H1 (cell line): Measurements from ENCODE around the gene SHTN1. TPM values are rescaled to one million over a fixed set of nuclear protein-coding genes. Genes with fewer than 3 reads are reported as not detected.

Experiments used
- CTCF ChIA-PET: fragments of 300-600 bp; sonication (Branson Sonifier 250); formaldehyde crosslinking; loops from one replicate; lab custom pipeline; 2021; ENCODE audit not compliant: partially characterized antibody; lab: Charles Lee
- POLR2A ChIA-PET: fragments of 300-600 bp; sonication (Branson Sonifier 250); formaldehyde crosslinking; loops from one replicate; lab custom pipeline; 2021; ENCODE audit warnings: inconsistent platforms; ENCODE audit not compliant: partially characterized antibody; lab: Charles Lee
- DNase-seq, 2 experiments: peaks; one replicate each; pipeline versions ENCODE4 v3.0.0 to v3.0.0-alpha.2; 2010 to 2022; ENCODE audit warnings: low spot score in 2 of 2, low read depth in 1 of 2, mixed read lengths in 1 of 2
- FAIRE-seq: peaks from 2 replicates; lab custom pipeline; 2011; peaks lifted over from hg19 to GRCh38; lab: Jason Lieb, UNC
- H2AFZ ChIP-seq: 2 replicates; pipeline ENCODE4 v1.8.1; 2012; ENCODE audit warnings: low read length, inconsistent platforms
- H2AK5ac ChIP-seq: 2 replicates; pipeline ENCODE4 v1.6.1; 2013; ENCODE audit warnings: low read depth, low read length
- H2BK120ac ChIP-seq: replicated peaks from 2 replicates; pipeline ENCODE3; 2013; ENCODE audit warnings: low read depth, low read length, inconsistent platforms
- H2BK12ac ChIP-seq: 2 replicates; pipeline ENCODE4 v1.6.1; 2013; ENCODE audit warnings: low read depth, low read length
- H2BK15ac ChIP-seq: 2 replicates; pipeline ENCODE4 v1.6.1; 2013; ENCODE audit warnings: low read length
- H2BK20ac ChIP-seq: 2 replicates; pipeline ENCODE4 v1.6.1; 2013; ENCODE audit warnings: low read length
- H2BK5ac ChIP-seq: 2 replicates; pipeline ENCODE4 v1.6.1; 2013; ENCODE audit warnings: low read depth, low read length
- H3K14ac ChIP-seq: 2 replicates; pipeline ENCODE4 v1.6.1; 2013; ENCODE audit warnings: inconsistent platforms; ENCODE audit not compliant: insufficient read length
- H3K18ac ChIP-seq: 2 replicates; pipeline ENCODE4 v1.6.1; 2013; ENCODE audit warnings: low read length; ENCODE audit errors: extremely low read depth
- H3K23ac ChIP-seq: 2 replicates; pipeline ENCODE4 v1.6.1; 2013; ENCODE audit warnings: inconsistent platforms; ENCODE audit not compliant: insufficient read length
- H3K23me2 ChIP-seq: 2 replicates; pipeline ENCODE4 v1.6.1; 2013; ENCODE audit warnings: low read depth, low read length
- H3K27ac ChIP-seq: 2 replicates; pipeline ENCODE4 v1.6.1; 2011; ENCODE audit warnings: low read depth, low read length, inconsistent platforms
- H3K27me3 ChIP-seq, 4 experiments: replicated peaks in 1 of 4; 1 replicate in 1 of 4; 2 replicates in 3 of 4; pipeline versions ENCODE4 v1.6.1 to v1.8.1; 2011 to 2013; ENCODE audit warnings: low read length in 3 of 4, mild to moderate bottlenecking in 3 of 4, inconsistent platforms in 2 of 4, mixed read lengths in 2 of 4, moderate library complexity in 1 of 4; ENCODE audit not compliant: control insufficient read depth in 3 of 4, insufficient read depth in 3 of 4; ENCODE audit errors: extremely low read depth in 1 of 4
- H3K36me3 ChIP-seq, 4 experiments: 2 replicates each; pipeline versions ENCODE4 v1.6.1 to v1.8.1; 2011 to 2013; ENCODE audit warnings: mild to moderate bottlenecking in 4 of 4, low read length in 3 of 4, moderate library complexity in 2 of 4, control low read depth in 1 of 4, inconsistent platforms in 1 of 4; ENCODE audit not compliant: insufficient read depth in 4 of 4, control insufficient read depth in 2 of 4
- H3K4ac ChIP-seq: replicated peaks from 2 replicates; pipeline ENCODE3; 2013; ENCODE audit warnings: low read length, low read depth, mixed read lengths, inconsistent platforms; ENCODE audit not compliant: insufficient read length
- H3K4me1 ChIP-seq, 4 experiments: replicated peaks in 1 of 4; 1 replicate in 1 of 4; 2 replicates in 3 of 4; pipeline versions ENCODE4 v1.6.1 to v1.8.1; 2011 to 2013; ENCODE audit warnings: low read length in 3 of 4, inconsistent platforms in 2 of 4, mixed read lengths in 1 of 4; ENCODE audit not compliant: insufficient read depth in 4 of 4, control insufficient read depth in 3 of 4
- H3K4me2 ChIP-seq, 2 experiments: 2 replicates each; pipeline versions ENCODE4 v1.6.1 to v1.8.1; 2011 to 2013; ENCODE audit warnings: low read depth in 2 of 2, low read length in 2 of 2, control low read depth in 1 of 2, inconsistent platforms in 1 of 2, mild to moderate bottlenecking in 1 of 2; ENCODE audit not compliant: insufficient read depth in 1 of 2
- H3K4me3 ChIP-seq, 4 experiments: fragments of 200-600, 300-600 bp in 1 of 4; sonication (generic), shearing (Covaris generic), sonication (Bioruptor Twin) in 1 of 4; 2 replicates each; pipeline versions ENCODE4 v1.5.1 to v1.8.1; 2011 to 2016; ENCODE audit warnings: low read length in 4 of 4, low read depth in 3 of 4, control low read depth in 2 of 4, inconsistent platforms in 2 of 4, mild to moderate bottlenecking in 2 of 4, mixed read lengths in 1 of 4, moderate library complexity in 1 of 4; ENCODE audit not compliant: insufficient read depth in 2 of 4; ENCODE audit errors: extremely low read depth in 1 of 4
- H3K56ac ChIP-seq: replicated peaks from 2 replicates; pipeline ENCODE3; 2013; ENCODE audit warnings: low read depth, mild to moderate bottlenecking, mixed read lengths, low read length, inconsistent platforms; ENCODE audit not compliant: insufficient read length
- H3K79me1 ChIP-seq: 2 replicates; pipeline ENCODE4 v1.6.1; 2013; ENCODE audit warnings: low read depth, low read length, control low read depth
- H3K79me2 ChIP-seq, 2 experiments: 2 replicates each; pipeline versions ENCODE4 v1.6.1 to v1.8.1; 2012 to 2013; ENCODE audit warnings: low read length in 2 of 2, mild to moderate bottlenecking in 2 of 2, inconsistent platforms in 1 of 2; ENCODE audit not compliant: insufficient read depth in 2 of 2, control insufficient read depth in 1 of 2
- H3K9ac ChIP-seq, 4 experiments: replicated peaks in 1 of 4; 1 replicate in 1 of 4; 2 replicates in 3 of 4; pipeline versions ENCODE4 v1.6.1 to v1.8.1; 2011 to 2013; ENCODE audit warnings: low read depth in 3 of 4, low read length in 3 of 4, control low read depth in 2 of 4, mild to moderate bottlenecking in 2 of 4, moderate library complexity in 2 of 4, inconsistent platforms in 1 of 4; ENCODE audit errors: extremely low read depth in 1 of 4
- H3K9me3 ChIP-seq, 2 experiments: 2 replicates each; pipeline versions ENCODE4 v1.6.1 to v1.8.1; 2012 to 2013; ENCODE audit warnings: mild to moderate bottlenecking in 2 of 2, moderate library complexity in 2 of 2, control low read depth in 1 of 2, inconsistent platforms in 1 of 2, low read depth in 1 of 2, low read length in 1 of 2, mixed read lengths in 1 of 2; ENCODE audit not compliant: insufficient read depth in 2 of 2
- H4K20me1 ChIP-seq, 2 experiments: replicated peaks in 1 of 2; 2 replicates each; pipeline versions ENCODE3 to v1.8.1; 2011 to 2013; ENCODE audit warnings: inconsistent platforms in 2 of 2, low read length in 2 of 2, mild to moderate bottlenecking in 1 of 2; ENCODE audit not compliant: insufficient read depth in 2 of 2, control insufficient read depth in 1 of 2
- H4K5ac ChIP-seq: 2 replicates; pipeline ENCODE4 v1.6.1; 2013; ENCODE audit warnings: low read length, low read depth, mixed read lengths, inconsistent platforms; ENCODE audit not compliant: insufficient read length
- H4K8ac ChIP-seq: 2 replicates; pipeline ENCODE4 v1.8.0; 2013; ENCODE audit warnings: mild to moderate bottlenecking, moderate library complexity, low read length, inconsistent platforms; ENCODE audit not compliant: insufficient read depth; ENCODE audit errors: extremely low read depth
- H4K91ac ChIP-seq: replicated peaks from 2 replicates; pipeline ENCODE3; 2013; ENCODE audit warnings: low read length, mixed read lengths, inconsistent platforms; ENCODE audit not compliant: insufficient read length
- BACH1 ChIP-seq: IDR thresholded peaks from 2 replicates; pipeline ENCODE4 v1.6.1; 2012; ENCODE audit warnings: low read length, improper control_type of control experiment
- CHD1 ChIP-seq: IDR thresholded peaks from 2 replicates; pipeline ENCODE4 v1.6.1; 2012; ENCODE audit warnings: low read depth, low read length, improper control_type of control experiment
- CHD2 ChIP-seq: IDR thresholded peaks from 2 replicates; pipeline ENCODE4 v1.6.1; 2012; ENCODE audit warnings: low read length, improper control_type of control experiment
- EZH2 ChIP-seq: fragments of 200-600 bp; sonication (generic); IDR thresholded peaks from 2 replicates; pipeline ENCODE4 v1.7.1; 2012; ENCODE audit warnings: low read depth, mild to moderate bottlenecking, moderate library complexity, low read length, inconsistent platforms; ENCODE audit not compliant: severe bottlenecking
- JUND ChIP-seq: IDR thresholded peaks from 2 replicates; pipeline ENCODE4 v1.6.1; 2011; ENCODE audit warnings: mild to moderate bottlenecking, improper control_type of control experiment, low read length
- MAFK ChIP-seq: IDR thresholded peaks from 2 replicates; pipeline ENCODE4 v1.6.1; 2012; ENCODE audit warnings: low read depth, mild to moderate bottlenecking, improper control_type of control experiment, low read length
- POLR2AphosphoS5 ChIP-seq: IDR thresholded peaks from 2 replicates; pipeline ENCODE4 v1.6.1; 2011; ENCODE audit warnings: low read depth, low read length
- RBBP5 ChIP-seq: IDR thresholded peaks from 2 replicates; pipeline ENCODE4 v1.7.1; 2012; ENCODE audit warnings: low read depth, mild to moderate bottlenecking, inconsistent platforms, low read length, moderate library complexity, borderline replicate concordance
- SIX5 ChIP-seq: IDR thresholded peaks from 2 replicates; pipeline ENCODE4 v1.6.1; 2011; ENCODE audit warnings: mild to moderate bottlenecking, low read depth, low read length
- TAF7 ChIP-seq: optimal IDR thresholded peaks from 2 replicates; pipeline ENCODE3; 2011; ENCODE audit warnings: low read depth, mild to moderate bottlenecking, inconsistent platforms, low read length, moderate library complexity, borderline replicate concordance
- WGBS, 2 experiments: shearing (Covaris generic) in 1 of 2; methylation state at CpG; one replicate each; pipeline versions ENCODE4 v1.1.6 to v1.1.7; 2013 to 2015; ENCODE audit warnings: low lambda C conversion rate in 2 of 2, mixed read lengths in 2 of 2, inconsistent platforms in 1 of 2, low coverage in 1 of 2, missing lambda C conversion rate in 1 of 2; ENCODE audit not compliant: insufficient replicate concordance in 2 of 2, insufficient coverage in 1 of 2, insufficient read length in 1 of 2; ENCODE audit errors: extremely low coverage in 1 of 2, missing lambda C conversion rate in 1 of 2; 5-methylcytosine and 5-hydroxymethylcytosine counted together
- polyA plus RNA-seq, 7 experiments: library from polyadenylated mRNA; depleted of rRNA in 3 of 7; stranded (reverse) in 5 of 7; unstranded in 2 of 7; fragments of >200 nt in 5 of 7; fragments of 200-250 nt in 2 of 7; gene quantifications; 1 replicate in 5 of 7; 2 replicates in 1 of 7; 4 replicates in 1 of 7; pipeline versions ENCODE4 v1.2.1 to v1.2.3, GENCODE V29; 2011 to 2013; ENCODE audit warnings: missing spikeins in 2 of 7, mixed read lengths in 2 of 7
- total RNA-seq: library from RNA; stranded (reverse); fragmentation: NEBNext Ultra II Directional; extraction: Animal tissue kit (Norgen Biotek cat#: 25700); gene quantifications from 2 replicates; pipeline ENCODE4 v1.2.1, GENCODE V29; 2021
- TF ChIP-seq, protein P1 (sequence below), 3 experiments: IDR thresholded peaks; 1 replicate in 2 of 3; 2 replicates in 1 of 3; pipeline versions ENCODE4 v1.5.1 to v1.6.1; 2011; ENCODE audit warnings: low read length in 3 of 3, mild to moderate bottlenecking in 3 of 3, inconsistent platforms in 2 of 3, low read depth in 1 of 3, moderate library complexity in 1 of 3; ENCODE audit not compliant: insufficient read depth in 1 of 3; ENCODE audit errors: control extremely low read depth in 1 of 3
- TF ChIP-seq, protein P2 (sequence below): IDR thresholded peaks from 2 replicates; pipeline ENCODE4 v1.6.1; 2012; ENCODE audit warnings: inconsistent platforms

SHTN1 gene
- total and polyA plus RNA-seq, 2 of the 8 experiments (the other 6 are each of a cell fraction or from before 2014, with no cell fraction given): 3.3 to 12.7 TPM

DNA sequence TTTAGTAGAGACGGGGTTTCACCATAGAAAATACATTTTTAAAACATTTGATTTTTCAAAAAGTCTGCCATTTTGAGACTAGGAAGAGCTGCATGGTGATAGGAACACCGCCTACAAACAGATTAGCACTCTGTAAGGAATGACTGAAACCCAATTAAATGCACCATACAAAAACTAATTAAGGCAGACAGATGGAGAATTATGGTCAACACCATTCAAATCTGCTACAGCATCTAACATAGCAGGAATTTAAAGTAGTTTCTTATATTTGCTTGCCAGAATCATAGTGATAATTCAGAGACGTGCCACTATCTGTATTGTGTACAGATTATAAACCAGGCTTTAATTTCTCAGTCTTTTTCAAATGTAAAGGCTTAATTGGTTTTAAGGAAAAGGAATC lies 87.5 kb downstream of the SHTN1 start:
- no peak overlapping the region for H4K91ac ChIP-seq
- no peak overlapping the region for H3K4me3 ChIP-seq
- no peak overlapping the region for H3K4ac ChIP-seq
- FAIRE-seq: no peak
- no peak overlapping the region for H4K5ac ChIP-seq
- no peaks in the 10 kb centered on the region for H3K79me2 ChIP-seq
- no peak overlapping the region for H3K4me2 ChIP-seq
- H3K9me3 ChIP-seq: no peaks in the 10 kb centered on the region
- H3K23ac ChIP-seq: no peak overlapping the region
- 0 out of 7 replicates have a peak, but pooled peaks cover 0 to 2% (median 0%) of the 10 kb centered on the region in 4 experiments for H3K4me1 ChIP-seq
- H3K56ac ChIP-seq: no peak overlapping the region
- H2AFZ ChIP-seq: no peak overlapping the region
- H3K79me1 ChIP-seq: no peaks in the 10 kb centered on the region
- H3K23me2 ChIP-seq: no peaks in the 10 kb centered on the region
- no peak overlapping the region for H3K18ac ChIP-seq
- WGBS, 2 experiments: 86% methylated on average over 3 of the region's 3 CpGs; no CpG with 5 or more reads in 1 of the 2 experiments
- no peak overlapping the region for H3K9ac ChIP-seq
- no peak for DNase-seq
- H4K8ac ChIP-seq: no peak overlapping the region
- H3K27me3 ChIP-seq: no peaks in the 10 kb centered on the region
- POLR2A ChIA-PET: no interaction called here
- no peak overlapping the region for H2BK12ac ChIP-seq
- no peak overlapping the region for H2BK120ac ChIP-seq
- no peaks in the 10 kb centered on the region for H4K20me1 ChIP-seq
- no peak overlapping the region for H2BK5ac ChIP-seq
- CTCF ChIA-PET: interaction anchor here (0.6 to 1.9 kb wide), 2 partner anchors 115 to 121 kb away, joined by 3 read pairs; no protein-coding TSS in a partner anchor
- peaks cover 0 to 9% (median 0%) of the 10 kb centered on the region in 4 experiments; a peak in 2 of 8 replicates for H3K36me3 ChIP-seq
- H2AK5ac ChIP-seq: no peak overlapping the region
- H2BK20ac ChIP-seq: no peak overlapping the region
- H3K27ac ChIP-seq: no peak overlapping the region
- no peak overlapping the region for H2BK15ac ChIP-seq
- no peak overlapping the region for H3K14ac ChIP-seq
- no peak for TF ChIP-seq JUND
- TF ChIP-seq EZH2: no peak
- no peak for TF ChIP-seq RBBP5
- TF ChIP-seq SIX5: no peak
- TF ChIP-seq TAF7: no peak
- TF ChIP-seq CHD1: no peak
- no peak for TF ChIP-seq MAFK
- TF ChIP-seq, protein P1, sequence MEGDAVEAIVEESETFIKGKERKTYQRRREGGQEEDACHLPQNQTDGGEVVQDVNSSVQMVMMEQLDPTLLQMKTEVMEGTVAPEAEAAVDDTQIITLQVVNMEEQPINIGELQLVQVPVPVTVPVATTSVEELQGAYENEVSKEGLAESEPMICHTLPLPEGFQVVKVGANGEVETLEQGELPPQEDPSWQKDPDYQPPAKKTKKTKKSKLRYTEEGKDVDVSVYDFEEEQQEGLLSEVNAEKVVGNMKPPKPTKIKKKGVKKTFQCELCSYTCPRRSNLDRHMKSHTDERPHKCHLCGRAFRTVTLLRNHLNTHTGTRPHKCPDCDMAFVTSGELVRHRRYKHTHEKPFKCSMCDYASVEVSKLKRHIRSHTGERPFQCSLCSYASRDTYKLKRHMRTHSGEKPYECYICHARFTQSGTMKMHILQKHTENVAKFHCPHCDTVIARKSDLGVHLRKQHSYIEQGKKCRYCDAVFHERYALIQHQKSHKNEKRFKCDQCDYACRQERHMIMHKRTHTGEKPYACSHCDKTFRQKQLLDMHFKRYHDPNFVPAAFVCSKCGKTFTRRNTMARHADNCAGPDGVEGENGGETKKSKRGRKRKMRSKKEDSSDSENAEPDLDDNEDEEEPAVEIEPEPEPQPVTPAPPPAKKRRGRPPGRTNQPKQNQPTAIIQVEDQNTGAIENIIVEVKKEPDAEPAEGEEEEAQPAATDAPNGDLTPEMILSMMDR (IDR thresholded peaks at IDR 0.05; ENCODE audit: control extremely low read depth in 1 of 3, insufficient read depth in 1 of 3, low read depth in 1 of 3, low read length in 3 of 3): no peak
- TF ChIP-seq BACH1: no peak
- TF ChIP-seq, protein P2, sequence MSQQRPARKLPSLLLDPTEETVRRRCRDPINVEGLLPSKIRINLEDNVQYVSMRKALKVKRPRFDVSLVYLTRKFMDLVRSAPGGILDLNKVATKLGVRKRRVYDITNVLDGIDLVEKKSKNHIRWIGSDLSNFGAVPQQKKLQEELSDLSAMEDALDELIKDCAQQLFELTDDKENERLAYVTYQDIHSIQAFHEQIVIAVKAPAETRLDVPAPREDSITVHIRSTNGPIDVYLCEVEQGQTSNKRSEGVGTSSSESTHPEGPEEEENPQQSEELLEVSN: no peak
- TF ChIP-seq POLR2AphosphoS5: no peak
- TF ChIP-seq CHD2: no peak
